Astrocyte (in vitro differentiated cells and primary cell): Measurements from ENCODE around the gene INO80.

Experiments used
- EZH2 ChIP-seq: IDR thresholded peaks from 2 replicates; pipeline ENCODE4 v1.6.1; 2012; ENCODE audit warnings: mild to moderate bottlenecking, low read length, inconsistent platforms; ENCODE audit not compliant: insufficient read depth
- TF ChIP-seq, protein P1 (sequence below): IDR thresholded peaks from 2 replicates; pipeline ENCODE4 v1.5.1; 2011; ENCODE audit warnings: low read depth, mild to moderate bottlenecking, inconsistent platforms, low read length, moderate library complexity; ENCODE audit not compliant: insufficient read depth

DNA sequence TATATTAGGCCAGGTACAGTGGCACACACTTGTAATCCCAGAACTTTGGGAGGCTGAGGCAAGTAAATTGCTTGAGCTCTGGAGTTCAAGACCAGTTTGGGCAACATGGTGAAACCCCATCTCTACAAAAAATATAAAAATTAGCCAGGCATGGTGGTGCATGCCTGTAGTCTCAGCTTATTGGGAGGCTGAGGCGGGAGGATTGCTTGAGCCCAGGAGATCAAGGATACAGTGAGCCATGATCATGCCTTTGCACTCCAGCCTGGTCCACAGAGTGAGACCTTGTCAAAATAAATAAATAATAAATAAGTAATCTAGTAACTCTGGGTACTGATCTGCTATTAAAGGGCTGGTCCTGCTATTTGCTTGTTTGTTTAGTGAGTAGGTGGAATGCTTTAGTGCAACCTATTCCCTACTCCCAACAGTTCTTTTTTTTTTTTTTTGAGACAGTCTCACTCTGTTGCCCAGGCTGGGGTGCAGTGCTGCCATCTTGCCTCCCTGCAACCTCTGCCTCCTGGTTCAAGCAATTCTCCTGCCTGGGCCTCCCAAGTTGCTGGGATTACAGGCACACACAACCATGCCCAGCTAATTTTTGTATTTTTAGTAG, 9.1 kb upstream of the INO80 start:
- TF ChIP-seq, protein P1, sequence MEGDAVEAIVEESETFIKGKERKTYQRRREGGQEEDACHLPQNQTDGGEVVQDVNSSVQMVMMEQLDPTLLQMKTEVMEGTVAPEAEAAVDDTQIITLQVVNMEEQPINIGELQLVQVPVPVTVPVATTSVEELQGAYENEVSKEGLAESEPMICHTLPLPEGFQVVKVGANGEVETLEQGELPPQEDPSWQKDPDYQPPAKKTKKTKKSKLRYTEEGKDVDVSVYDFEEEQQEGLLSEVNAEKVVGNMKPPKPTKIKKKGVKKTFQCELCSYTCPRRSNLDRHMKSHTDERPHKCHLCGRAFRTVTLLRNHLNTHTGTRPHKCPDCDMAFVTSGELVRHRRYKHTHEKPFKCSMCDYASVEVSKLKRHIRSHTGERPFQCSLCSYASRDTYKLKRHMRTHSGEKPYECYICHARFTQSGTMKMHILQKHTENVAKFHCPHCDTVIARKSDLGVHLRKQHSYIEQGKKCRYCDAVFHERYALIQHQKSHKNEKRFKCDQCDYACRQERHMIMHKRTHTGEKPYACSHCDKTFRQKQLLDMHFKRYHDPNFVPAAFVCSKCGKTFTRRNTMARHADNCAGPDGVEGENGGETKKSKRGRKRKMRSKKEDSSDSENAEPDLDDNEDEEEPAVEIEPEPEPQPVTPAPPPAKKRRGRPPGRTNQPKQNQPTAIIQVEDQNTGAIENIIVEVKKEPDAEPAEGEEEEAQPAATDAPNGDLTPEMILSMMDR: no peak
- no peak for TF ChIP-seq EZH2
